HG03378 (cell line): Measurements from ENCODE around the gene TBCA.

Experiments
- ATAC-seq: cut with Tn5 transposase; IDR thresholded peaks from one replicate; pipeline ENCODE4 v1.9.1; 2021; ENCODE audit warnings: mild to moderate bottlenecking, moderate library complexity; ENCODE audit not compliant: unreplicated experiment

TBCA gene

GRCh38 chr5:77644371-77645157 is 131.6 kb downstream of the TBCA start:
- ATAC-seq: no peak

GRCh38 chr5:77643654-77644370 is 132.3 kb downstream of the TBCA start:
- ATAC-seq: no peak

GRCh38 chr5:77642738-77643653 is 133.1 kb downstream of the TBCA start:
- ATAC-seq: no peak

- no peak for ATAC-seq
Observed at GRCh38 chr5:77641963-77642737, 134.0 kb downstream of the TBCA start.

DNA sequence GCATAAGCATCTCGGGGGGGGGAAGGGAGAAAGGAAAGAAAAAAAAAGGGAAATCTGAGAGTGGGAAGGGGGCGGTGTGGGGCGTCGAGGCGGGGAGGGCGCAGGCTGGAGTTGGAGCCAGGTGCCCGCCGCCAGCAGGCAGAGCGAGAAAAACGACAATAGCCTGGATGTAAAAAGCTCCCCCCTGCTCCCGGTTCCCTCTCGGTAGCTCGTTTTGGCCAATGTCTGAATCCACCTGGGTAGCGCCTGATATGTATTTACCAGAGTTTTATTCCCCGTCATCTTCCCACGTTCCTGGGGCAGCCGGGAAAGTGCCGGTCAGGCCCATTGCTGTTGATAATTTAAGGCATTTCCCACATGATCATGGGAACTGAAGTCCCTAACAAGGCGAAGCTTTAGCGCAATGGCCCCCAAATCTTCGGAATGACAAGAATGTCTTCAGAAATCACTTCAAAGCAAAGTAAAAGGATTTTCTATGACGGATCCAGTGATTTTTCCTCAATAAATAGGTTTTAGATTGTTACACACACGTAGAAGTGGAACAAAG is 134.7 kb downstream of the TBCA start:
- ATAC-seq: no peak
